DOHH2 (cell line): ENCODE results near the gene CCDC74B.
"Not testable (repeated sequence)": the region's sequence is repeated elsewhere in the genome, so short reads cannot be mapped to it uniquely, and the experiment has no call there.

ENCODE experiments used
- H3F3A ChIP-seq: fragments of 200-600 bp; sonication (generic), shearing (Covaris generic); 2 replicates; pipeline ENCODE4 v1.6.0; 2016; ENCODE audit warnings: antibody characterized with exemption, mild to moderate bottlenecking; ENCODE audit not compliant: control insufficient read depth, insufficient read depth
- H3K27ac ChIP-seq: fragments of 200-600 bp; sonication (generic); 2 replicates; pipeline ENCODE4 v1.5.1; 2014; ENCODE audit warnings: low read depth, mild to moderate bottlenecking, low read length, moderate library complexity
- H3K27me3 ChIP-seq: fragments of 200-600 bp; sonication (generic); 2 replicates; pipeline ENCODE4 v1.6.1; 2014; ENCODE audit warnings: mild to moderate bottlenecking, low read length, mixed read lengths; ENCODE audit not compliant: control insufficient read depth
- H3K36me3 ChIP-seq: fragments of 200-600 bp; sonication (generic); 2 replicates; pipeline ENCODE4 v1.6.1; 2014; ENCODE audit warnings: mild to moderate bottlenecking, low read length, moderate library complexity, mixed read lengths; ENCODE audit not compliant: control insufficient read depth
- H3K4me1 ChIP-seq: fragments of 200-600 bp; sonication (generic); 2 replicates; pipeline ENCODE4 v1.6.1; 2014; ENCODE audit warnings: mild to moderate bottlenecking, low read length, mixed read lengths; ENCODE audit not compliant: control insufficient read depth
- H3K4me2 ChIP-seq: fragments of 200-600 bp; sonication (generic); 2 replicates; pipeline ENCODE4 v1.6.0; 2014; ENCODE audit warnings: mild to moderate bottlenecking, low read length, moderate library complexity
- H3K4me3 ChIP-seq: fragments of 200-600 bp; sonication (generic); 2 replicates; pipeline ENCODE4 v1.5.1; 2014; ENCODE audit warnings: mild to moderate bottlenecking, low read length, mixed read lengths
- H3K79me2 ChIP-seq: fragments of 200-600 bp; sonication (generic); 2 replicates; pipeline ENCODE4 v1.6.1; 2014; ENCODE audit warnings: mild to moderate bottlenecking, low read length, mixed read lengths; ENCODE audit not compliant: control insufficient read depth
- H3K9me2 ChIP-seq: fragments of 200-600 bp; sonication (generic); replicated peaks from 2 replicates; pipeline ENCODE4 v1.6.1; 2014; ENCODE audit warnings: mild to moderate bottlenecking, low read length, mixed read lengths; ENCODE audit not compliant: control insufficient read depth
- H3K9me3 ChIP-seq: fragments of 200-600 bp; sonication (generic); 2 replicates; pipeline ENCODE4 v1.6.1; 2014; ENCODE audit warnings: antibody characterized with exemption, low read length, mixed read lengths; ENCODE audit not compliant: control insufficient read depth, insufficient read depth
- H4K20me1 ChIP-seq: fragments of 200-600 bp; sonication (generic); 2 replicates; pipeline ENCODE4 v1.6.0; 2014; ENCODE audit warnings: low read depth, mild to moderate bottlenecking, antibody characterized with exemption, low read length, moderate library complexity; ENCODE audit not compliant: control insufficient read depth, insufficient read depth
- EZH2phosphoT487 ChIP-seq: fragments of 200-600 bp; sonication (generic); IDR thresholded peaks from 2 replicates; pipeline ENCODE4 v1.6.1; 2017; ENCODE audit warnings: borderline replicate concordance, mild to moderate bottlenecking, antibody characterized with exemption, low read length, moderate library complexity, mixed read lengths
- TF ChIP-seq, protein P1 (sequence below): fragments of 200-600 bp; sonication (generic); IDR thresholded peaks from one replicate; pipeline ENCODE4 v1.5.1; 2014; ENCODE audit warnings: antibody characterized with exemption, mild to moderate bottlenecking, low read depth, low read length; ENCODE audit not compliant: poor library complexity, severe bottlenecking

The CCDC74B gene

GRCh38 chr2:130138326-130138725 is 6.6 kb downstream of the CCDC74B start:
- H3F3A ChIP-seq, H3K4me1 ChIP-seq, H3K4me2 ChIP-seq, H4K20me1 ChIP-seq, H3K4me3 ChIP-seq, H3K9me3 ChIP-seq, H3K27me3 ChIP-seq, H3K27ac ChIP-seq, H3K9me2 ChIP-seq, H3K79me2 ChIP-seq, H3K36me3 ChIP-seq: not testable (repeated sequence)

DNA sequence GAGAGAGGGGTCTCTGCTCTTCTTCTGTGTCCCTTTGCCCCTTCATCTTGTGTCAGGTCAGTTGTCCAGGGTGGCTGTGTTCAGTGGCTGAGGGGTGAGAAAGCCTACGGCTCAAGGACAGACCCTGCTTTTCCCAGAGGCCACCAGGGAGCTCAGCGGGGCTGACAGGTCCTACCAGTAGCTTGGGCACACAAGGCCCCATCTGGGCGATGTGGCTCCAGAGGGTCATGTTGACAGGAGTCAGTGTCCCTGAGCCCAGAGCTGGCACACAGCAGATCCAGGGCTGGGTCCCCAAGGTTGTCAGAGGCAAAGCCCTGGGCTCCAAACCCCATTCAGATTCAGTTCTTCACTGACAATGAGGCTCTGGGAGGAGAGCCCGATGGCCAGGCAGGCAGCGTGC is 7.8 kb downstream of the CCDC74B start:
- H3K27me3 ChIP-seq, H3K9me2 ChIP-seq, H3K27ac ChIP-seq, H3K4me3 ChIP-seq, H3K4me2 ChIP-seq, H4K20me1 ChIP-seq, H3K9me3 ChIP-seq, H3F3A ChIP-seq, H3K79me2 ChIP-seq, H3K36me3 ChIP-seq, H3K4me1 ChIP-seq: not testable (repeated sequence)

- not testable (repeated sequence) for H3K4me1 ChIP-seq, H3K4me3 ChIP-seq, H3K4me2 ChIP-seq, H3K9me2 ChIP-seq, H3K79me2 ChIP-seq, H3F3A ChIP-seq, H3K36me3 ChIP-seq, H3K9me3 ChIP-seq, H3K27ac ChIP-seq, H3K27me3 ChIP-seq, H4K20me1 ChIP-seq
These were observed 8.4 kb downstream of the CCDC74B start for GRCh38 chr2:130136546-130136945.

DNA sequence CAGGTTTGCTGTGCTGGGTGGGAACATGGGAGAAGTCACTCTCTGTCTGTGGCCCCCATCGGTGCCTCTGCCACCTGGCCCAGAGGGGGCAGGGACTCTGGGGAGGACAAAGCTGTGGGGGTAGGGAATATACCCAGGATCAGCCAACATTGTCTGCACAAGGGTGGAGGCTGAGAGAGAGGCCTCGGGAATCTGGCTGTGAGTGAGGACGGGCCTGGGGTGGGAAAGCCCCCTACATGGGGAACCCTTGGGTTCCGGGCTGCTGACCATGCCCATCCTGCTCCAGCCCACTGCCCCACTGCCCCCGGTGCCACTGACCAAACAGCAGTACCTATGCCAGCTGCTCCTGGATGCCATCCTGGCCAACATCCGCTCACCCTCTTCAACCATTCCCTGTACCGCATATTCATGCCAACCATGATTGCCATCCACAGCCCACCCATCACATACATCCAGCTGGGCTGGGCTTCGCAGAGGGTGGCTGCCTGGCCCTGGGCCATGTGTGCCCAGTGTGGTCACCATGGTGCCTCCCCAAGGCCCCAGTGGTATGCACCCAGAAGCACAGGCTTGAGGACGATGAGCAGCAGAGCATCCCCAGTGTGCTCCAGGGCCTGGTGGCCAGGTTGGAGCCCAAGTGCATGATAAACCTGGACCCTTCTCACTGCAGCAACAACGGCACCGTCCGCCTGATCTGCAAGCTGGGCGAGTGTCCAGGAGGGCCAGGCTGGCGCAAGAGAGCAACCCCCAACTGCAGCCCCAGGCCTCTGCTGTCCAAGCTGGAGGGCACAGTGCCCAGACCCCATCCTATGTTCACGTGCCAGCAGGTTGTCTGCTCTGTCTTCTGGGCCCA is 9.0 kb downstream of the CCDC74B start:
- no peaks in the 10 kb centered on the region for H3F3A ChIP-seq
- H3K27me3 ChIP-seq = no peaks in the 10 kb centered on the region
- no peaks in the 10 kb centered on the region for H3K36me3 ChIP-seq
- TF ChIP-seq EZH2phosphoT487 = no peak
- TF ChIP-seq, protein P1, sequence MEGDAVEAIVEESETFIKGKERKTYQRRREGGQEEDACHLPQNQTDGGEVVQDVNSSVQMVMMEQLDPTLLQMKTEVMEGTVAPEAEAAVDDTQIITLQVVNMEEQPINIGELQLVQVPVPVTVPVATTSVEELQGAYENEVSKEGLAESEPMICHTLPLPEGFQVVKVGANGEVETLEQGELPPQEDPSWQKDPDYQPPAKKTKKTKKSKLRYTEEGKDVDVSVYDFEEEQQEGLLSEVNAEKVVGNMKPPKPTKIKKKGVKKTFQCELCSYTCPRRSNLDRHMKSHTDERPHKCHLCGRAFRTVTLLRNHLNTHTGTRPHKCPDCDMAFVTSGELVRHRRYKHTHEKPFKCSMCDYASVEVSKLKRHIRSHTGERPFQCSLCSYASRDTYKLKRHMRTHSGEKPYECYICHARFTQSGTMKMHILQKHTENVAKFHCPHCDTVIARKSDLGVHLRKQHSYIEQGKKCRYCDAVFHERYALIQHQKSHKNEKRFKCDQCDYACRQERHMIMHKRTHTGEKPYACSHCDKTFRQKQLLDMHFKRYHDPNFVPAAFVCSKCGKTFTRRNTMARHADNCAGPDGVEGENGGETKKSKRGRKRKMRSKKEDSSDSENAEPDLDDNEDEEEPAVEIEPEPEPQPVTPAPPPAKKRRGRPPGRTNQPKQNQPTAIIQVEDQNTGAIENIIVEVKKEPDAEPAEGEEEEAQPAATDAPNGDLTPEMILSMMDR = no peak
- H3K9me2 ChIP-seq = no peaks in the 10 kb centered on the region
- H3K4me3 ChIP-seq = no peak overlapping the region
- no peaks in the 10 kb centered on the region for H3K4me1 ChIP-seq
- H3K4me2 ChIP-seq = no peak overlapping the region
- H3K9me3 ChIP-seq = no peaks in the 10 kb centered on the region
- no peaks in the 10 kb centered on the region for H3K79me2 ChIP-seq
- no peak overlapping the region for H3K27ac ChIP-seq
- no peaks in the 10 kb centered on the region for H4K20me1 ChIP-seq

GRCh38 chr2:130129120-130129829 is 15.6 kb downstream of the CCDC74B start, which contains the start of gene POTEF:
Gene POTEF (minus strand): TSS chr2:130129222. CDS start chr2:130120515, 8,707 bp downstream.
- not testable (repeated sequence) for H3K4me2 ChIP-seq, H3K4me3 ChIP-seq, H3K9me2 ChIP-seq, H3K79me2 ChIP-seq, H3F3A ChIP-seq, H3K4me1 ChIP-seq, H4K20me1 ChIP-seq, H3K27me3 ChIP-seq, H3K9me3 ChIP-seq, H3K27ac ChIP-seq, H3K36me3 ChIP-seq

- H4K20me1 ChIP-seq, H3K4me2 ChIP-seq, H3F3A ChIP-seq, H3K27me3 ChIP-seq, H3K4me3 ChIP-seq, H3K79me2 ChIP-seq, H3K4me1 ChIP-seq, H3K27ac ChIP-seq, H3K9me3 ChIP-seq, H3K9me2 ChIP-seq, H3K36me3 ChIP-seq: not testable (repeated sequence)
These were observed 16.4 kb downstream of the CCDC74B start for GRCh38 chr2:130128464-130128863.

- not testable (repeated sequence) for H4K20me1 ChIP-seq, H3K4me1 ChIP-seq, H3K79me2 ChIP-seq, H3K27ac ChIP-seq, H3F3A ChIP-seq, H3K27me3 ChIP-seq, H3K4me2 ChIP-seq, H3K4me3 ChIP-seq, H3K9me3 ChIP-seq, H3K36me3 ChIP-seq, H3K9me2 ChIP-seq
These were observed 17.2 kb downstream of the CCDC74B start for GRCh38 chr2:130127726-130128125.
